Measurements from ENCODE around the gene ATP8B1. TPM values are rescaled to one million over a fixed set of nuclear protein-coding genes. Genes with fewer than 3 reads are reported as not detected.
A peak's percentile ranks its signal among the peaks of the same experiment; 100 is the strongest.

ATP8B1 gene
- total RNA-seq, 1 donor from 2014 or later = 5.7 TPM

- no peak for FAIRE-seq
- peak in 1 of 2 donors; percentile 25 for DNase-seq (ENCODE audit: low spot score in 2 of 2)
Observed at GRCh38 chr18:57819671-57820460, 16.8 kb upstream of the ATP8B1 start.

- DNase-seq (ENCODE audit: low spot score in 2 of 2) = no peak
- FAIRE-seq = no peak
Observed at GRCh38 chr18:57819119-57819518, 16.0 kb upstream of the ATP8B1 start.

DNA sequence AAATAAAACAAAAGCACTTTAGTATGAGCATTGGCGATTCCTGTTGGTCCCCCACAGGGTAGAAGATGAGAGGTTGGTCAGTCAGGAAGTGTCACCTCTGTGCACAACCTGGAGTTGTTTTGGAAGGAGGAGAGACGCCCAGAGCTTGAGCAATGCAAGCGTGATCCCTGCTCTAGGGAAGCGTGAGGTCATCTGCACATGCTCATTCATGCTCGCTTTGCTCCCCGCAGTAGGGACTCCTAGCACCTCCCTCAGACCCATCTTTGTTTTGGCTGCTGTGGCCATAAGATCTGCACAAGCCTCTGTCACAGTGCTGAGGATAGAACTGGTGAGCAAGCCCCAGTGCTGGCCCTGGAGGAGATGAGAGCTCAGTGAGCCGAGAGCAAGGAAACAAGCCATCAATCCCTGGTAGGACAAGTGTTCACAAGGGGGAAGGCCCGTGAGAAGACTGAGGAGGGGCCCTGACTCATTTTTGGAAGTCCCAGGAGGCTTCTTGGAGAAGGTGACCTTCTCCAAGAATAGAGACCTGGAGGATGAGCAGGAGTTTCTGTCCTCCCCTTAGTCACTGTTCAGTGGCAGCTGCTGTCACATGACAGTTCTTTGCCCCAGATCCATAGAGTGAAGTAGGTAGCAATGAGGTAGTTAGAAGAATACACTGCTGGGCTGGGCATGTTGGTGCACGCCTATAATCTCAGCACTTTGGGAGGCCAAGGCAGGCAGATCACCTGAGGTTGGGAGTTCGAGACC, 13.3 kb upstream of the ATP8B1 start:
- FAIRE-seq (no peak), DNase-seq (ENCODE audit: low spot score in 2 of 2) (no peak)

DNA sequence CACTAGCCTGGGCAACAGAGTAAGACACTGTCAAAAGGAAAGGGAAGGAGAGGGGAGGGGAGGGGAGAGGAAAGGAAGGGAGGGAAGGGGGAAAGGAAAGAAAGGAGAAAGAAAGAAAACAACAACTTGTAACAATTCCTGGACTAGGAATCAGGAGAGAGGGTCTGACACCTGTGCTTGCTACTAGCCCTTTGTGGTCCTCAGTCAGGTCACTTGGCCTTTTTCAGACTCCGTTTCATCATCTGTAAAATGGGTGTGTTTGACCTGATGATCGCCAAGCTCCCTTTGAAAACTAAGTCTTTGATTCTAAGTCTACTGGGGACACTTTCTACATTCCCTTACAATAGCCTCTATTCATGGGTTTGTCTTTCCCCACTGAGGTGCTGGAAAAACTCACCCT, 11.4 kb upstream of the ATP8B1 start:
- FAIRE-seq (no peak), DNase-seq (ENCODE audit: low spot score in 2 of 2) (no peak)

DNA sequence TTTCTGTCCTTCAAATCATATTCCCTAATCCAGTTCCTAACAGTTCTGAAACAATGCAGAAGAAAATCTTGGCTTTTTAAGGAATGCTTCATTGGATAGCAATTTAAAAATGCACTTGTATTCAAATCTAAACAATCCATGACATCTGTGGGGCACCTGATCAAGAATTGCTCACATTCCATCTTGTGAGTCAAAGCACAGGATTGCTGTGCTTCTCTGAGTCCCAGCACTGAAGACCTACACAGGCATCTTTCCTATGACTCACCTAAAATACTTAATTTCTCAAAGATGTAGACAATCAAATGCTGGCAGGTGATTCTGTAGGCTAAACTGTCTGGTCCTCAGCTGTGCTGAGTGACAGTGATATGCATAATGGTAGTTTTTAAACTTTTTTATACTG, 10.1 kb upstream of the ATP8B1 start:
- DNase-seq (ENCODE audit: low spot score in 2 of 2) = no peak
- no peak for FAIRE-seq

- FAIRE-seq (no peak), DNase-seq (ENCODE audit: low spot score in 2 of 2) (no peak)
Observed at GRCh38 chr18:57812126-57812477, 9.0 kb upstream of the ATP8B1 start.

- DNase-seq (ENCODE audit: low spot score in 2 of 2) = no peak
- no peak for FAIRE-seq
Observed at GRCh38 chr18:57811477-57812125, 8.5 kb upstream of the ATP8B1 start.

GRCh38 chr18:57809190-57809589, 6.1 kb upstream of the ATP8B1 start:
- no peak for FAIRE-seq
- no peak for DNase-seq (ENCODE audit: low spot score in 2 of 2)

DNA sequence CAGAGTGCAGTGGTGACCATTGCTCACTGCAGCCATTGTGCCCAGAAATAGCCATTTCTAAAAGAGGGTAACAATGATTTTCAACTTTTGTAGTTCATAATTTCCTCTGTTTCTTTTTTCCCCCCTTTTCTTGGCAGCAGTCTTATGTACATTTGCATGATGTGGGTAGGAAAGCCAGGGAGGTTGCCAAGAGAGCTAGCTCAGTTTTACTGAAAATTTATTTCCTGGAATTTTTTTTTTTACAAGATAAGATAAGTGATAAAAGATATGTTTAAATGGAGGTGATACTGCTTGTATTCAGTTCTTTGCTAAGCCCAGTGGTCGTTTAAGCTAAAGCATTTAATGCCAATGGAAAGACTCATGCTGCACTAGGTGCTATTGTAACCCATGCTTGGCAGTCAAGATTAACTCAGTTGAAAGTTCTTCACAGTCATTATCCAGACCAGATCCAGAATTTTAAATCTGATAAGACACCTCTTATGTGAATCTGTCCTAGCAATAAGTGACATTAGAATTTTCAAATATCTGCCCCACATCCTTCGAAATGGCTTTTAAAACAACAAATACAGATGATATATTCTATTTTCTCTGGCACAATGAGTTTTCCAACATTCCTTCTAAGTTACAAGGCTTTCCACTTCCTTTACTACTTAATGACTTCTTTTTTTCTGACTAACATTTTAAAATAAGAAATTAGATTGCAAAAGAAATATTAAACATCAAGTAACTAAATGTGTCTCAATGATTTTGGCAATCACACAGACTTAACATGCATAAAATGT, 4.4 kb upstream of the ATP8B1 start:
- DNase-seq (ENCODE audit: low spot score in 2 of 2) = no peak
- no peak for FAIRE-seq

DNA sequence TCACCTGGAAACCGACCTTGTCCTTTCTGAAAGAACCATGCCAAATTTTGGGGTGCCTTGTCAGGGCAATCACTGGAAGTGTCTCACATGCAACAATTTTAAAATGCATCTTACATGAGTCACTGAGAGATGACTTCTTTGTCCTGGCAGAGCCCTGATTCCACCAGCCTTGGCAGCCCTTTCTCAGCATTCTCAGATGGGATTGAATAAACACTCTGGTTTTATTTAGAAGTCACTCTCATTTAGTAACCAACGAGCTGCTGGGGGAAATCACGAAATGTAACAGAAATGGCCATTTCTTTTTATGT, 3.8 kb upstream of the ATP8B1 start:
- no peak for FAIRE-seq

DNA sequence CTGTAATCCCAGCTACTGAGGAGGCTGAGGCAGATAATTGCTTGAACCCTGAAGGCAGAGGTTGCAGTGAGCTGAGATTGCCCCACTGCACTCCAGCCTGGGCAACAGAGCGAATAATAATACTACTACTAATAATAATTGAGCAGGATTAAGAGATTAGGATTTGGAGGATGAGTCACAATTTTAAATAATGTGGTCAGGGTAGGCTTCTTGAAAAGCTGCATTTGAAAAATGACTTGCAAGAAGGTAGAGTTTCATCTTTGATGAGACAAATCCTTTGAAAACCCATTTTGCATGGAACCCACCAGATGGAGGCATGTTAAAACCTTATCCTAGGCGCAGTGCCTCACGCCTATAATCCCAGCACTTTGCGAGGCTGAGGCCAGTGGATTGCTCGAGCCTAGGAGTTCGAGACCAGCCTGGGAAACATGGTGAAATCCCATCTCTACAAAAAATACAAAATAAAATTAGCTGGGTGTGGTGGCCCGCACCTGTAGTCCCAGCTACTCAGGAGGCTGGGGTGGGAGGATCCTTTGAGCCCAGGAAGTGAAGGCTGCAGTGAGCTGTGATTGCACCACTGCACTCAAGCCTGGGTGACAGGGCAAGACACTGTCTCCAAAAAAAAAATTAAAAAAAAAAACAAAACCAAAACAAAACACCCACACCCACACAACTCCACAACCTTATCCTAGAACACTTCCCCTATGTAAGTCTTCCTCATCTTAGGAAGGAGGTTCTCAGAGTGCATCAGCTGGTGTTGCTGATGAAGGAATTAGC, 3.3 kb upstream of the ATP8B1 start:
- FAIRE-seq (no peak), DNase-seq (ENCODE audit: low spot score in 2 of 2) (no peak)

More for the DNA sequence above, 3.8 kb upstream of the ATP8B1 start:
- no peak for DNase-seq (ENCODE audit: low spot score in 2 of 2)

DNA sequence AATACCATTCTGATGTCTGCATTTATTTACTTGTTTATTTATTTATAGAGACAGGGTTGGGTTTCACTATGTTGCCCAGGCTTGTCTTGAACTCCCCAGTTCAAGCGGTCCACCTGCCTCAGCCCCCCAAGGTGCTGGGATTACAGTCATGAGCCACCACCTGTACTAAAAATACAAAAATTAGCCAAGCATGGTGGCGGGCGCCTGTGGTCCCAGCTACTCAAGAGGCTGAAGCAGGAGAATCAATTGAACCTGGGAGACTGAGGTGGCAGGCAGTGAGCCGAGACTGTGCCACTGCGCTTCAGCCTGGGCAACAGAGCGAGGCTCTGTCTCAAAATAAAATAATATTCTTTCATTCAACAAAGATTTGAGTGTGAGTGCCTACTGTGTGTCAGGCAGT, 2.0 kb upstream of the ATP8B1 start:
- no peak for DNase-seq (ENCODE audit: low spot score in 2 of 2)
- no peak for FAIRE-seq

- DNase-seq (ENCODE audit: low spot score in 2 of 2) (no peak), FAIRE-seq (no peak)
Observed at GRCh38 chr18:57804557-57804956, 1.4 kb upstream of the ATP8B1 start.

- DNase-seq (ENCODE audit: low spot score in 2 of 2) = no peak
- no peak for FAIRE-seq
Observed at GRCh38 chr18:57802213-57803102, 657 bp downstream of the ATP8B1 start.

DNA sequence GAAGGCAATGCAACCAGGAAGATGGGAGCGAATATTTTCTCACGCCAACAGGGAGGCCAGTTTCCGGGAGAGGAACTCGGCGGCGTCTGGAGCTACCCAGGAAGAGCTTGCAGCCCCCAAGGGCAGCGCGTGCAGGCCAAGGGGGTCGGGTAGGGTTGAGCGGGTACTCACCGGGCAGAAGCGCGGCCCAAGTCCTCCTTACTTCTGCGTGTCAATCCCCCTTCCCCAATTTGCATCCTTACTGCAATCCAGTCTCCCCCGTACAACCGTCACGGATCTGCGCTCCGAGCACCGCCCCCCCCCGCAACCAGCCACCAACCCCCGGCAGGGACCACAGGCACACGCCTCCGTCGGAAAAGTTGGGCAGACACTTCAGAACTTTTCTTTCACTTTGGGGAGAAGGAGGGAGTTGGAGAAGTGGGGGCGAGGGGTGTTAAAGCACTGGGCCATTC, 1.3 kb downstream of the ATP8B1 start:
- DNase-seq (ENCODE audit: low spot score in 2 of 2) = no peak

GRCh38 chr18:57801325-57801724, 1.8 kb downstream of the ATP8B1 start:
- FAIRE-seq = no peak

More for the DNA sequence above, 1.3 kb downstream of the ATP8B1 start:
- FAIRE-seq = no peak

DNA sequence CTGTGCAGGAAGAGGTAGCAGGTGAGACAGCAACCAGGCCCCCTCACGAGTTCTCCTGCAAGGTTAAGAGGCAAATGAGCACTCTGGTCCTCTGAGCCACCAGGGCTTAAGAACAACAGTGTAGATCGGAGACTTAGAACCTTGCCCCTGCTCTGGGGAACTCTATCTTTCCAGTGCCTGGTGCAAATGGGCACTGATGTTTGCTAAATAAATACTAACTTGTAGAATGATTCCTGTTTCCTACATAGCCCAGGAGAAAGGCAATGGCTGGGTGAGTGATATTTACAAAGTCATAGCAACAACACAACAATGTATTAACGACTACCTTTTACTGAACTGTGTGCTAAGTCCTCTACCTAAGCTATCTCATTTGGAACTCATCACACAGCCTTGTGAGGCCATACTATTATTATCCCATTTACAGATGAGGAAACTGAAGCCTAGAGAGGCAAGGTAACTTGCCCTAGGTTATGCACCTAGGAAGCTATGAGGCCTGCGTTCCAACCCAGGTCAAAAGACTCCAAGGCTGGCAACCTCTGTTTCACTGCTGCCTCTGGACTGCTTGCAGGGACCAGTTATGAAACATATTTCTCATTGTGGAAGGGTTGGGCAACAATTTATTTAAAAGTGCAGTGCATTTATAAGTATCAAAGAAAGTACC, 4.3 kb downstream of the ATP8B1 start:
- no peak for DNase-seq (ENCODE audit: low spot score in 2 of 2)
- no peak for FAIRE-seq

More at GRCh38 chr18:57801325-57801724, 1.8 kb downstream of the ATP8B1 start:
- no peak for DNase-seq (ENCODE audit: low spot score in 2 of 2)

GRCh38 chr18:57797209-57797651, 5.9 kb downstream of the ATP8B1 start:
- FAIRE-seq = no peak

More at GRCh38 chr18:57797209-57797651, 5.9 kb downstream of the ATP8B1 start:
- no peak for DNase-seq (ENCODE audit: low spot score in 2 of 2)

Data from frontal cortex (tissue), 4 donors.